ENCODE data around the gene DPF3.

DPF3 gene

DNA sequence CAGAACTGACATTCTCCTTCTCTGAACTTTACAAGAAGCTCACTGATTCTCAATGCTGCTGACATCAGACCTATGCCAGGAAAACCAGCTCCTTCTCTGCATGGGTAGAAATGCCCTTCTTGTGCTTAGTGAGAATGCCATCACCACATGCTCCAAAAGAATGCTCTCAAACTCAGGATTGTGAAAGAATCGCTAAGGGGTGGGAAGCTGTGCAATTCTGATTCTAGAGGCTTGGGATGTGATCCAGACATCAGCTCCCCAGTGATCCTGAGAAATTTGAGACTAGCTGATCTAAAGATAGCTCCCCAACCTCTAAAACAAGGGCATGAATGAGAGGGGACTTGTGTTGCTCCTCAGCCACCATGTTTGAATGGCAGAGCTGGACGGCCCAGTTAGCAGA is 113.2 kb downstream of the DPF3 start:
- no peaks in the 10 kb centered on the region for H3K27me3 ChIP-seq (ENCODE audit: control insufficient read depth, insufficient read depth, low read length, poor library complexity, severe bottlenecking)
- 90 to 93% methylated on average over 2 of the region's 2 CpGs for WGBS, 2 experiments
- no peaks in the 10 kb centered on the region for H3K9me3 ChIP-seq (ENCODE audit: control insufficient read depth, low read length)
- no peak overlapping the region for H3K27ac ChIP-seq (ENCODE audit: insufficient read depth, low read depth, low read length, poor library complexity, severe bottlenecking)
- H3K4me3 ChIP-seq (ENCODE audit: insufficient read depth, low read depth, low read length), result no peak overlapping the region
- H3K4me1 ChIP-seq (ENCODE audit: control insufficient read depth, insufficient read depth, low read length), result no peaks in the 10 kb centered on the region
- no peaks in the 10 kb centered on the region for H3K36me3 ChIP-seq (ENCODE audit: control insufficient read depth, insufficient read depth, low read length)

DNA sequence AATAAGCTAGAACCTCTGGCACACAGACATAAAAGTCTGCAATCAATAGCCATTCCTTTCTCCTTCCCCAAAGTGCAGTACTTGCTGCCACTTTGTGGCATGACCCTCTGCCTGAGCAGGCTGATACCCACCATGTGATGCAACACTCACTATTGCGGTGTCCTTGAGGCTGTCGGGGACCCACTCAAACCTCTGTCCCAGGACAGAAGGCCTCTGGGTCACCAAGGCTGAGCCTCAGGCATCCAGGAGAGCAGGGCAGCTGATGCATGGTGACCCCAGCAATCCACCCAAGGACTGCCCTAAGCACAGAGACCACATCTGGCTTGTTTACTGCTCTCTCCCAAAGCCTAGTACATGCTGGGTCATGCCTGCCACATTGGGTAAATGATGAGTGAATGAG is 114.2 kb downstream of the DPF3 start:
- Histone ChIP-seq H3K27ac (ENCODE audit: insufficient read depth, low read depth, low read length, poor library complexity, severe bottlenecking) (no peak overlapping the region), H3K4me3 (ENCODE audit: insufficient read depth, low read depth, low read length) (no peak overlapping the region)
- WGBS, 2 experiments, result 86 to 95% methylated on average over 2 of the region's 2 CpGs

GRCh38 chr14:72777636-72778035 is 116.3 kb downstream of the DPF3 start:
- Histone ChIP-seq H3K27ac (ENCODE audit: insufficient read depth, low read depth, low read length, poor library complexity, severe bottlenecking) (no peak overlapping the region), H3K4me1 (ENCODE audit: control insufficient read depth, insufficient read depth, low read length) (no peaks in the 10 kb centered on the region), H3K27me3 (ENCODE audit: control insufficient read depth, insufficient read depth, low read length, poor library complexity, severe bottlenecking) (no peaks in the 10 kb centered on the region), H3K9me3 (ENCODE audit: control insufficient read depth, low read length) (no peaks in the 10 kb centered on the region), H3K36me3 (ENCODE audit: control insufficient read depth, insufficient read depth, low read length) (no peaks in the 10 kb centered on the region), H3K4me3 (ENCODE audit: insufficient read depth, low read depth, low read length) (no peak overlapping the region)
- WGBS, 2 experiments, result 91 to 92% methylated on average over 2 of the region's 2 CpGs

More for the DNA sequence above, 114.2 kb downstream of the DPF3 start:
- H3K4me1 ChIP-seq (ENCODE audit: control insufficient read depth, insufficient read depth, low read length), result no peaks in the 10 kb centered on the region
- no peaks in the 10 kb centered on the region for H3K27me3 ChIP-seq (ENCODE audit: control insufficient read depth, insufficient read depth, low read length, poor library complexity, severe bottlenecking)
- H3K9me3 ChIP-seq (ENCODE audit: control insufficient read depth, low read length), result no peaks in the 10 kb centered on the region
- no peaks in the 10 kb centered on the region for H3K36me3 ChIP-seq (ENCODE audit: control insufficient read depth, insufficient read depth, low read length)

DNA sequence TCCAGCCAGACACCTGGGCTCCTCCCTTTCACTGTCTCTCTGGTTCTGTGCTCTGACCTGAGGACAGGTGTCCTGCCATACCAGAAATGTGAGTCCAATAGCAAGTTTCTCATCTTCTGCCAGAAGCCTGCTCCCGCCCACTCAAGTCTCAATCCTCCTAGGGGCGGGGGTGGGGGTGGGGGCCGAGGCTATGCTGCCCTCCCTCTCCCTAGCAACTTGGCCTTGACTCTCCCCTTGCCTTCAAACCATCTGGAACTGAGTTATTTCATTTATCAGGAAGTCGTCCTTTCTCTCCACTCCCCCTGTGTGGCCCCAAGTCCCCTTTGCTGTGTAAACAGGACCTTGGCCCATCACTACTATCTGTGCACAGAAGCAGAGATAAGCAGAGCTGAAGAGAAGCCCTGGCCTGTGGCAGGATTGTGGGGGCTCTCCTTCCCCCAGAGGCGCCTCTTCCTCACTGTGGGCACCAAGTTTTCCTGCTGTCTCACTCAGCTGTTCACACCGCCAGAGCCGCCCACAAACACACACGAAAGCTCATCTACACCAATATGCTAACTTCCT is 117.1 kb downstream of the DPF3 start:
- Histone ChIP-seq H3K4me1 (ENCODE audit: control insufficient read depth, insufficient read depth, low read length) (no peaks in the 10 kb centered on the region), H3K27me3 (ENCODE audit: control insufficient read depth, insufficient read depth, low read length, poor library complexity, severe bottlenecking) (no peaks in the 10 kb centered on the region), H3K9me3 (ENCODE audit: control insufficient read depth, low read length) (no peaks in the 10 kb centered on the region), H3K4me3 (ENCODE audit: insufficient read depth, low read depth, low read length) (no peak overlapping the region), H3K27ac (ENCODE audit: insufficient read depth, low read depth, low read length, poor library complexity, severe bottlenecking) (no peak overlapping the region), H3K36me3 (ENCODE audit: control insufficient read depth, insufficient read depth, low read length) (no peaks in the 10 kb centered on the region)
- 90 to 93% methylated on average over 8 of the region's 8 CpGs for WGBS, 2 experiments

DNA sequence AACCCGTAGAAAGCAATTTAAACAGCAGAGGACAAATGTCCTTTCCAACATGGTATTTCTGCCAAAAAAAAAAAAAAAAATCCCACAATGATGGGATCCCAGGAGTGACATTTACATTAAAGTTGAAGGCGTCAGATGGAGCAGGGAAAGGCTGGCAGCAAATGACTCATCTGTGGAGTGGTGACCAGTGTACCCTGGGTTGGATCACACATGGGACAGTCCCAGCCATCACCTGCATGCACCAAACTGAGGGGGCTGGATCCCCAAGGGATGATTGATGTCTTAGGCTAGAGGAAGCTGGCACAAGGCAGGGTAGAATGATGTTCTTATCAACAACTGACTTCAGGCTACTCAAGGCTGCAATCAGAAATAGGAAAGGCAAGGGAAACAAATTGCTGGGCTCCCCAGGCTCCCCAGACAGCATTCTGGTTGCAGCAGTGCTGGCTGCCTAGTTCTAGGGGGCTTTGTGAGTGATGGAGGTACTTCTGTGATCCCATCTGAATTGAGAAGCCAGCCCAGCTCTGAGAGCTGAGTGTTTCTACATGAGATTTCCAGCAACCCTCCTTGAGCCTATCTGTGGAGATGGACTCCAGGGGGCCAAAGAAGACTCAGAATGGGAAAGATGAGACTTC is 117.9 kb downstream of the DPF3 start:
- Histone ChIP-seq H3K4me1 (ENCODE audit: control insufficient read depth, insufficient read depth, low read length) (no peaks in the 10 kb centered on the region), H3K27me3 (ENCODE audit: control insufficient read depth, insufficient read depth, low read length, poor library complexity, severe bottlenecking) (no peaks in the 10 kb centered on the region), H3K4me3 (ENCODE audit: insufficient read depth, low read depth, low read length) (no peak overlapping the region), H3K27ac (ENCODE audit: insufficient read depth, low read depth, low read length, poor library complexity, severe bottlenecking) (no peak overlapping the region), H3K36me3 (ENCODE audit: control insufficient read depth, insufficient read depth, low read length) (no peaks in the 10 kb centered on the region), H3K9me3 (ENCODE audit: control insufficient read depth, low read length) (no peaks in the 10 kb centered on the region)
- 78 to 90% methylated on average over 2 of the region's 2 CpGs for WGBS, 2 experiments

DNA sequence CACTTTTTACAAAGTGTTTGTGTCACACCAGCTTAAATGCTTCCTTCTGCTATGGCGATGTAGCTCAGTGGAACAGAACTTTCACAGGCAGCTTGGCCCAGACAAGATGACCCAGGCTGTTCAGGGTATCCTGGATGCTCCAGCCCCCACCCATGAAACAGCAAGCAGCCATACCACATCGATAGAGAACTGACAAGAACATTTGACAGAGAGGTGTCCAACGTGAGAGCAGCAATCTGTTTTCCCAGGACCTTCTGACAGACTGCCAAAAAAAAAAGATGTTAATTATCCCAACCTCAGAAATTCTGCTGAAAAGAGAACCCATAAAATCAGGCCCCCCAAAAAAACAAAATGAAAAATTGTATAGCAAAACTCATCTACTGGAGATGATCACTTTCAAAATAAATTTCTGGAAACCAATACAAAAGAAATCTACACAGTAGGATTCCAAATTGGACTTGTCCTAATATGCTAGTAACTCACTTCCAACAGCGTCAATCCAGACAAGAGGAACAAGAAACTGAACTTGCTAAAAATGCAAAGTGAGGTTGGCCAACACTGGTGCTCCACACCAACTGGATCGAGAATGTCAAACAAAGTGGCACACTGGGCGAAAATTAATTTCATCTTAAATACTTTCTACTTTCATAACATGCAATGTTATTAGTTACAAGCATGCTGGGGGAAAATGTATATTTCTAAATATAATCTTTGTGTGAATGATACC is 118.8 kb downstream of the DPF3 start:
- Histone ChIP-seq H3K4me1 (ENCODE audit: control insufficient read depth, insufficient read depth, low read length) (no peaks in the 10 kb centered on the region), H3K4me3 (ENCODE audit: insufficient read depth, low read depth, low read length) (no peak overlapping the region), H3K36me3 (ENCODE audit: control insufficient read depth, insufficient read depth, low read length) (no peaks in the 10 kb centered on the region), H3K27me3 (ENCODE audit: control insufficient read depth, insufficient read depth, low read length, poor library complexity, severe bottlenecking) (no peaks in the 10 kb centered on the region), H3K27ac (ENCODE audit: insufficient read depth, low read depth, low read length, poor library complexity, severe bottlenecking) (no peak overlapping the region), H3K9me3 (ENCODE audit: control insufficient read depth, low read length) (no peaks in the 10 kb centered on the region)
- 85 to 91% methylated on average over 5 to 6 of the region's 6 CpGs for WGBS, 2 experiments

GRCh38 chr14:72774141-72774540 is 119.8 kb downstream of the DPF3 start:
- no peaks in the 10 kb centered on the region for H3K36me3 ChIP-seq (ENCODE audit: control insufficient read depth, insufficient read depth, low read length)
- no peaks in the 10 kb centered on the region for H3K9me3 ChIP-seq (ENCODE audit: control insufficient read depth, low read length)
- no peak overlapping the region for H3K4me3 ChIP-seq (ENCODE audit: insufficient read depth, low read depth, low read length)
- no peak overlapping the region for H3K27ac ChIP-seq (ENCODE audit: insufficient read depth, low read depth, low read length, poor library complexity, severe bottlenecking)
- no peaks in the 10 kb centered on the region for H3K4me1 ChIP-seq (ENCODE audit: control insufficient read depth, insufficient read depth, low read length)
- WGBS, 2 experiments, result 89 to 91% methylated on average over 4 of the region's 4 CpGs
- no peaks in the 10 kb centered on the region for H3K27me3 ChIP-seq (ENCODE audit: control insufficient read depth, insufficient read depth, low read length, poor library complexity, severe bottlenecking)

GRCh38 chr14:72771561-72771960 is 122.3 kb downstream of the DPF3 start:
- Histone ChIP-seq H3K4me1 (ENCODE audit: control insufficient read depth, insufficient read depth, low read length) (no peaks in the 10 kb centered on the region), H3K9me3 (ENCODE audit: control insufficient read depth, low read length) (no peaks in the 10 kb centered on the region), H3K27me3 (ENCODE audit: control insufficient read depth, insufficient read depth, low read length, poor library complexity, severe bottlenecking) (no peaks in the 10 kb centered on the region), H3K27ac (ENCODE audit: insufficient read depth, low read depth, low read length, poor library complexity, severe bottlenecking) (no peak overlapping the region), H3K4me3 (ENCODE audit: insufficient read depth, low read depth, low read length) (no peak overlapping the region), H3K36me3 (ENCODE audit: control insufficient read depth, insufficient read depth, low read length) (no peaks in the 10 kb centered on the region)
- WGBS, 2 experiments, result 94 to 95% methylated on average over 11 of the region's 11 CpGs

GRCh38 chr14:72766296-72766695 is 127.6 kb downstream of the DPF3 start:
- Histone ChIP-seq H3K4me1 (ENCODE audit: control insufficient read depth, insufficient read depth, low read length) (no peaks in the 10 kb centered on the region), H3K4me3 (ENCODE audit: insufficient read depth, low read depth, low read length) (no peak overlapping the region), H3K27ac (ENCODE audit: insufficient read depth, low read depth, low read length, poor library complexity, severe bottlenecking) (no peak overlapping the region), H3K27me3 (ENCODE audit: control insufficient read depth, insufficient read depth, low read length, poor library complexity, severe bottlenecking) (no peaks in the 10 kb centered on the region), H3K36me3 (ENCODE audit: control insufficient read depth, insufficient read depth, low read length) (no peaks in the 10 kb centered on the region), H3K9me3 (ENCODE audit: control insufficient read depth, low read length) (no peaks in the 10 kb centered on the region)
- WGBS, 2 experiments, result 93% methylated on average over 3 of the region's 3 CpGs

DNA sequence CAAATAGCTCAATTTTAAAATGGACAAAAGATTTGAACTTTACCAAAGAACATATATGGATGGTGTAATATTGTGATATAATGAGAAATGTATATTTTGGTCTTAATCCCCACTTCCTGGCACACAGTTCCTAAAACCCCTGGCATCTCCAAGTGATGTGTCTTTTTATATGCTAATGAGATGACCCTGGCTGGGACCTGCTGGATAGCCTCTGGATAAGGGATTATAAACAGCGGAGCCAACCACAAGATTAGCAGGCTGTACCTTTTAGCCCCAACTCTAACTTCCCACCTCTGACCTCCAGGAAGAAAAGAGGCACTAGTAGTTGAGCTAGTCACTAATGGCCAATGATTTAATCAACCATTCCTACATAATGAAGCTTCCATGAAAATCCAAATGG is 130.0 kb downstream of the DPF3 start:
- Histone ChIP-seq H3K9me3 (ENCODE audit: control insufficient read depth, low read length) (peaks cover 3% of the 10 kb centered on the region), H3K36me3 (ENCODE audit: control insufficient read depth, insufficient read depth, low read length) (no peaks in the 10 kb centered on the region), H3K27ac (ENCODE audit: insufficient read depth, low read depth, low read length, poor library complexity, severe bottlenecking) (no peak overlapping the region), H3K4me3 (ENCODE audit: insufficient read depth, low read depth, low read length) (no peak overlapping the region), H3K4me1 (ENCODE audit: control insufficient read depth, insufficient read depth, low read length) (no peaks in the 10 kb centered on the region), H3K27me3 (ENCODE audit: control insufficient read depth, insufficient read depth, low read length, poor library complexity, severe bottlenecking) (no peaks in the 10 kb centered on the region)
- WGBS, 2 experiments, result 67 to 72% methylated on average over 1 of the region's 1 CpG

Measured in ectodermal cell (in vitro differentiated cells).